GM12878 (cell line): Measurements from ENCODE around the gene ZSWIM9. TPM values are rescaled to one million over a fixed set of nuclear protein-coding genes. Genes with fewer than 3 reads are reported as not detected.

Experiments
- ATAC-seq: fragments of 200-7000 bp; cut with Tn5 transposase; 3 replicates; pipeline ENCODE4 v1.9.1; 2020; ENCODE audit warnings: mild to moderate bottlenecking, moderate library complexity
- BruUV-seq: library from RNA; stranded (reverse); fragments of 400-500 nt; replicated peaks from 2 replicates; lab custom pipeline; 2021; lab: Mats Ljungman, UMichigan
- CTCF ChIA-PET: fragments of 300-600 bp; sonication (Branson Sonifier 250); formaldehyde crosslinking; extraction: SDS; loops from one replicate; lab custom pipeline; 2021; ENCODE audit warnings: inconsistent platforms; lab: Yijun Ruan, JAX
- POLR2A ChIA-PET: fragments of 350-600 bp; formaldehyde crosslinking; extraction: SDS; loops from one replicate; lab custom pipeline; 2021; ENCODE audit warnings: inconsistent platforms; lab: Charles Lee
- RAD21 ChIA-PET: fragments of 300-600 bp; sonication (Branson Sonifier 250); formaldehyde crosslinking; loops from one replicate; lab custom pipeline; 2023; ENCODE audit warnings: antibody characterized with exemption; ENCODE audit not compliant: unreplicated experiment; lab: Charles Lee
- SMC1A ChIA-PET: fragments of 300-600 bp; sonication (Branson Sonifier 250); formaldehyde crosslinking; loops from one replicate; lab custom pipeline; 2023; ENCODE audit not compliant: unreplicated experiment, uncharacterized antibody; lab: Charles Lee
- DNase-seq: peaks from one replicate; pipeline ENCODE4 v3.0.0-alpha.2; 2011; ENCODE audit warnings: low read depth, low spot score
- FAIRE-seq: peaks from 3 replicates; lab custom pipeline; 2011; peaks lifted over from hg19 to GRCh38; lab: Jason Lieb, UNC
- H2AFZ ChIP-seq: 2 replicates; pipeline ENCODE4 v1.6.0; 2011; ENCODE audit warnings: low read depth, low read length, control low read depth; ENCODE audit not compliant: control insufficient read depth
- H3K27ac ChIP-seq: 2 replicates; pipeline ENCODE4 v1.5.1; 2011; ENCODE audit warnings: control low read depth; ENCODE audit not compliant: control insufficient read depth, insufficient read depth
- H3K27me3 ChIP-seq, 2 experiments: replicated peaks in 1 of 2; 2 replicates each; pipeline versions ENCODE4 v1.6.0 to v1.6.1; 2011; ENCODE audit warnings: low read length in 1 of 2; ENCODE audit not compliant: control insufficient read depth in 2 of 2, insufficient read depth in 2 of 2
- H3K36me3 ChIP-seq, 2 experiments: 2 replicates each; pipeline ENCODE4 v1.5.1; 2011; ENCODE audit warnings: low read length in 1 of 2; ENCODE audit not compliant: control insufficient read depth in 2 of 2, insufficient read depth in 2 of 2
- H3K4me1 ChIP-seq: 2 replicates; pipeline ENCODE4 v1.6.1; 2011; ENCODE audit warnings: mild to moderate bottlenecking, low read length, moderate library complexity, mixed read lengths; ENCODE audit not compliant: control insufficient read depth, insufficient read depth
- H3K4me2 ChIP-seq: 2 replicates; pipeline ENCODE4 v1.6.0; 2011; ENCODE audit warnings: control low read depth; ENCODE audit not compliant: control insufficient read depth, insufficient read depth
- H3K4me3 ChIP-seq: fragments of 200-600 bp; sonication (generic); 2 replicates; pipeline ENCODE4 v1.5.1; 2016
- H3K79me2 ChIP-seq: 2 replicates; pipeline ENCODE4 v1.6.0; 2011; ENCODE audit warnings: low read length; ENCODE audit not compliant: control insufficient read depth, insufficient read depth
- H3K9ac ChIP-seq: 2 replicates; pipeline ENCODE4 v1.8.0; 2011; ENCODE audit warnings: low read length, control low read depth, mixed read lengths; ENCODE audit not compliant: control insufficient read depth, insufficient read depth
- H3K9me3 ChIP-seq: replicated peaks from 3 replicates; pipeline ENCODE4 v1.5.1; 2011; ENCODE audit warnings: mild to moderate bottlenecking, low read length; ENCODE audit not compliant: control insufficient read depth, insufficient read depth
- H4K20me1 ChIP-seq: 2 replicates; pipeline ENCODE4 v1.6.0; 2011; ENCODE audit not compliant: control insufficient read depth, insufficient read depth
- ATF7 ChIP-seq: fragments of 450-650 bp; IDR thresholded peaks from 2 replicates; pipeline ENCODE4 v1.6.1; 2016; ENCODE audit warnings: low read depth, mild to moderate bottlenecking
- DPF2 ChIP-seq: fragments of 450-650 bp; IDR thresholded peaks from 2 replicates; pipeline ENCODE4 v1.6.1; 2017; ENCODE audit warnings: mild to moderate bottlenecking
- FOXK2 ChIP-seq: fragments of 450-650 bp; IDR thresholded peaks from 2 replicates; pipeline ENCODE4 v1.6.1; 2017; ENCODE audit warnings: mild to moderate bottlenecking, moderate library complexity
- GATAD2B ChIP-seq: fragments of 450-650 bp; conservative IDR thresholded peaks from 2 replicates; pipeline ENCODE4 v1.6.1; 2017; ENCODE audit warnings: low read depth, mild to moderate bottlenecking, moderate library complexity
- HCFC1 ChIP-seq: fragments of 150-350 bp; IDR thresholded peaks from 2 replicates; pipeline ENCODE4 v1.6.1; 2014; ENCODE audit warnings: low read length
- IRF4 ChIP-seq: IDR thresholded peaks from 2 replicates; pipeline ENCODE4 v1.6.1; 2011; ENCODE audit warnings: low read depth, low read length
- KAT2A ChIP-seq: conservative IDR thresholded peaks from 2 replicates; pipeline ENCODE4 v1.6.1; 2011; ENCODE audit warnings: low read depth, low read length; ENCODE audit not compliant: control insufficient read depth
- SIN3A ChIP-seq: IDR thresholded peaks from 2 replicates; pipeline ENCODE4 v1.6.1; 2012; ENCODE audit warnings: low read depth, low read length, improper control_type of control experiment
- SP1 ChIP-seq: IDR thresholded peaks from one replicate; pipeline ENCODE4 v1.6.1; 2011; ENCODE audit warnings: low read depth, low read length
- TCF12 ChIP-seq: IDR thresholded peaks from 2 replicates; pipeline ENCODE4 v1.6.1; 2011; ENCODE audit warnings: low read depth, mild to moderate bottlenecking, low read length
- ZNF217 ChIP-seq: fragments of 450-650 bp; IDR thresholded peaks from 2 replicates; pipeline ENCODE4 v1.6.1; 2017; ENCODE audit warnings: antibody characterized with exemption, mild to moderate bottlenecking
- ZNF622 ChIP-seq: fragments of 450-650 bp; IDR thresholded peaks from 2 replicates; pipeline ENCODE4 v1.6.1; 2017; ENCODE audit warnings: mild to moderate bottlenecking, inconsistent platforms
- WGBS: methylation state at CpG from one replicate; pipeline ENCODE4 v1.1.6; 2016; ENCODE audit warnings: low lambda C conversion rate; ENCODE audit not compliant: insufficient replicate concordance, insufficient coverage; ENCODE audit errors: missing lambda C conversion rate; 5-methylcytosine and 5-hydroxymethylcytosine counted together
- in situ Hi-C: fragments of 300-500 bp; cut with MboI; formaldehyde crosslinking; loops from 9 replicates; pipeline ENCODE4 v1.14.3; 2018; ENCODE audit warnings: mixed read lengths
- intact Hi-C: fragments of 100-400 bp; cut with micrococcal nuclease; formaldehyde crosslinking; loops from one replicate; pipeline ENCODE4 v1.14.2; 2022; ENCODE audit not compliant: unreplicated experiment
- polyA plus RNA-seq, 11 experiments: library from polyadenylated mRNA; depleted of rRNA in 4 of 11; unstranded in 6 of 11; stranded (reverse) in 5 of 11; fragments of >200 nt; fragmentation: Nextera tagmentation in 4 of 11; fragmentation: Illumina TruSeq in 1 of 11; extraction: Ambion mirVana in 4 of 11; extraction: Trizol in 1 of 11; gene quantifications; 1 replicate in 1 of 11; 2 replicates in 10 of 11; pipeline versions ENCODE4 v1.2.1 to v1.2.3, GENCODE V29; 2011 to 2016; ENCODE audit warnings: inconsistent platforms in 2 of 11, missing spikeins in 2 of 11, low read depth in 1 of 11
- total RNA-seq, 4 experiments: library from RNA; depleted of rRNA in 3 of 4; stranded (reverse); fragments of >200 nt in 3 of 4; fragmentation: Illumina TruSeq in 1 of 4; extraction: Trizol in 1 of 4; gene quantifications; 2 replicates each; pipeline versions ENCODE4 v1.2.1 to v1.2.3, GENCODE V29; 2013 to 2021
- TF ChIP-seq, protein P1 (sequence below): fragments of 150-350 bp; IDR thresholded peaks from 2 replicates; pipeline ENCODE4 v1.6.1; 2014; ENCODE audit warnings: mild to moderate bottlenecking, low read depth, low read length
- TF ChIP-seq, protein P2 (sequence below): fragments of 450-650 bp; IDR thresholded peaks from 2 replicates; pipeline ENCODE4 v1.6.1; 2017; ENCODE audit warnings: mild to moderate bottlenecking, moderate library complexity
- TF ChIP-seq, protein P3 (sequence below): IDR thresholded peaks from 2 replicates; pipeline ENCODE4 v1.6.1; 2012; ENCODE audit warnings: low read length, inconsistent platforms

The ZSWIM9 gene
- total and polyA plus RNA-seq, 10 of the 15 experiments (the other 5 are each of a cell fraction or from before 2014, with no cell fraction given): 0.29 to 6.2 (median 1.4) TPM; not detected in 1

DNA sequence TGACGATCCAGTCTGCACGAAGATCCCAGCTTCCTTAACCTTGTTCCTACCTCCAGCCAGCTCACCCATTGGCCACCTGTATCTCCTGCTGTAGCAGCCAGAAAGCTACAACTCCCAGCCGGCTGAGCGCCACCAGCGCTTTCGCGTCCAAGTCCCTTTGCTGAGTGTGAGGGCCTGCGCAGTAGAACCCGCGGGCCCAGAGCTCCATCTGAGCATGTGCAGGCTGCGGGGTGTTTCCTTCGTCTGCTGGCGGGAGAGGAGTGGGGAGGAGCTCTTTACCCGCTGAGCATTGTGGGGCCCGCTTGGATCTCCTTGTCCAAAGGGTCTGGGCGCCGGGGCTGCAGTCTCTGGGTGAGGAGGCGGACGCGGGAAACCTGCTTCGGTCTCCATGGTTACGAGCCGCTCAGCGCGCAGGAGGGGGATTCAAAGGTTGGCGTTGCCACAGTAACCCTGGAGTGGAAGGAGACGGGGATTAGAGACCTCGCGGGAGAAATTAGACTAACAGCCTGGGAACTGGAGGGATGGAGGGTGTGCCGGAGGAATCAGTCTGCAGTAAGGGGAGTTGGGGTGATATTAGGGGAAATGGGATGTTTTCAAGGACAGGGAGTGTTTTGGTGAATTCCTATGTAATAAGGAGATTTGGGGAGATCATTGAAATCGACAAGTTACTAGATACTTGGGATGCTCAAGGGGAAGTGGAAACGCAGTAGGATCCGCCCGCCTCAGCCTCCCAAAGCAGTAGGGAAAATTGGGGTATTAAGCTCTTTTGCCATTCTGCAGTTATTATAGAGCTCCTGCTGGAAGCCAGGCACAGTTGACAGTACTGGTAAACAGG lies 33.5 kb downstream of the ZSWIM9 start:
- BruUV-seq: no TSS peak
- H3K79me2 ChIP-seq: peaks cover 17% of the 10 kb centered on the region
- RAD21 ChIA-PET: interaction anchor here (0.5 to 3.8 kb wide), 15 partner anchors 18 to 380 kb away, joined by 3 to 30 read pairs (median 6); partner anchors contain the start of genes CARD8 and PLA2G4C
- H4K20me1 ChIP-seq: no peaks in the 10 kb centered on the region
- H3K36me3 ChIP-seq: 0 out of 4 replicates have a peak, but pooled peaks cover 0 to 4% of the 10 kb centered on the region in 2 experiments
- no peaks in the 10 kb centered on the region for H3K27me3 ChIP-seq
- H2AFZ ChIP-seq: peak overlapping the region; percentile 93
- peak overlapping the region; percentile 71 for H3K27ac ChIP-seq
- intact Hi-C loops: loop anchor here (5.0 kb wide), 2 partner anchors 43 to 58 kb away; no protein-coding TSS in a partner anchor
- in situ Hi-C loops: no loop called here
- H3K9me3 ChIP-seq: no peaks in the 10 kb centered on the region
- H3K9ac ChIP-seq: peak overlapping the region; percentile 72
- peak; percentile 91 for DNase-seq
- H3K4me1 ChIP-seq: peaks cover 3% of the 10 kb centered on the region; the same call in 1 of the 2 replicates
- peak; percentile 97 for FAIRE-seq
- ATAC-seq: peak; percentile 100
- SMC1A ChIA-PET: interaction anchor here (0.6 to 5.5 kb wide), 26 partner anchors 10 to 1364 kb away, joined by 3 to 67 read pairs (median 5); partner anchors contain the start of genes CARD8 and PLA2G4C
- WGBS: 1% methylated on average over 34 of the region's 34 CpGs
- CTCF ChIA-PET: interaction anchor here (0.6 to 3.5 kb wide), 24 partner anchors 10 to 789 kb away, joined by 3 to 48 read pairs (median 5); partner anchors contain the start of genes CARD8, GYS1, KDELR1 and PLA2G4C
- peak overlapping the region; percentile 81 for H3K4me2 ChIP-seq
- peak overlapping the region; percentile 87 for H3K4me3 ChIP-seq
- POLR2A ChIA-PET: interaction anchor here (0.6 to 2.7 kb wide), 20 partner anchors 8 to 1376 kb away, joined by 3 to 17 read pairs (median 4); partner anchors contain the start of genes CARD8, NOSIP, PLA2G4C and SYNGR4
- peak; percentile 90; the same call in 1 of the 2 replicates for TF ChIP-seq SIN3A
- TF ChIP-seq IRF4: 0 out of 2 replicates have a peak, but pooled peaks have one; percentile 40
- TF ChIP-seq FOXK2: no peak
- peak; percentile 36; the same call in 1 of the 2 replicates for TF ChIP-seq DPF2
- TF ChIP-seq HCFC1: peak; percentile 35; the same call in 1 of the 2 replicates
- peak; percentile 46 for TF ChIP-seq SP1
- TF ChIP-seq ATF7: no peak
- TF ChIP-seq, protein P1, sequence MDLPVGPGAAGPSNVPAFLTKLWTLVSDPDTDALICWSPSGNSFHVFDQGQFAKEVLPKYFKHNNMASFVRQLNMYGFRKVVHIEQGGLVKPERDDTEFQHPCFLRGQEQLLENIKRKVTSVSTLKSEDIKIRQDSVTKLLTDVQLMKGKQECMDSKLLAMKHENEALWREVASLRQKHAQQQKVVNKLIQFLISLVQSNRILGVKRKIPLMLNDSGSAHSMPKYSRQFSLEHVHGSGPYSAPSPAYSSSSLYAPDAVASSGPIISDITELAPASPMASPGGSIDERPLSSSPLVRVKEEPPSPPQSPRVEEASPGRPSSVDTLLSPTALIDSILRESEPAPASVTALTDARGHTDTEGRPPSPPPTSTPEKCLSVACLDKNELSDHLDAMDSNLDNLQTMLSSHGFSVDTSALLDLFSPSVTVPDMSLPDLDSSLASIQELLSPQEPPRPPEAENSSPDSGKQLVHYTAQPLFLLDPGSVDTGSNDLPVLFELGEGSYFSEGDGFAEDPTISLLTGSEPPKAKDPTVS: no peak
- TF ChIP-seq ZNF217: no peak
- TF ChIP-seq, protein P2, sequence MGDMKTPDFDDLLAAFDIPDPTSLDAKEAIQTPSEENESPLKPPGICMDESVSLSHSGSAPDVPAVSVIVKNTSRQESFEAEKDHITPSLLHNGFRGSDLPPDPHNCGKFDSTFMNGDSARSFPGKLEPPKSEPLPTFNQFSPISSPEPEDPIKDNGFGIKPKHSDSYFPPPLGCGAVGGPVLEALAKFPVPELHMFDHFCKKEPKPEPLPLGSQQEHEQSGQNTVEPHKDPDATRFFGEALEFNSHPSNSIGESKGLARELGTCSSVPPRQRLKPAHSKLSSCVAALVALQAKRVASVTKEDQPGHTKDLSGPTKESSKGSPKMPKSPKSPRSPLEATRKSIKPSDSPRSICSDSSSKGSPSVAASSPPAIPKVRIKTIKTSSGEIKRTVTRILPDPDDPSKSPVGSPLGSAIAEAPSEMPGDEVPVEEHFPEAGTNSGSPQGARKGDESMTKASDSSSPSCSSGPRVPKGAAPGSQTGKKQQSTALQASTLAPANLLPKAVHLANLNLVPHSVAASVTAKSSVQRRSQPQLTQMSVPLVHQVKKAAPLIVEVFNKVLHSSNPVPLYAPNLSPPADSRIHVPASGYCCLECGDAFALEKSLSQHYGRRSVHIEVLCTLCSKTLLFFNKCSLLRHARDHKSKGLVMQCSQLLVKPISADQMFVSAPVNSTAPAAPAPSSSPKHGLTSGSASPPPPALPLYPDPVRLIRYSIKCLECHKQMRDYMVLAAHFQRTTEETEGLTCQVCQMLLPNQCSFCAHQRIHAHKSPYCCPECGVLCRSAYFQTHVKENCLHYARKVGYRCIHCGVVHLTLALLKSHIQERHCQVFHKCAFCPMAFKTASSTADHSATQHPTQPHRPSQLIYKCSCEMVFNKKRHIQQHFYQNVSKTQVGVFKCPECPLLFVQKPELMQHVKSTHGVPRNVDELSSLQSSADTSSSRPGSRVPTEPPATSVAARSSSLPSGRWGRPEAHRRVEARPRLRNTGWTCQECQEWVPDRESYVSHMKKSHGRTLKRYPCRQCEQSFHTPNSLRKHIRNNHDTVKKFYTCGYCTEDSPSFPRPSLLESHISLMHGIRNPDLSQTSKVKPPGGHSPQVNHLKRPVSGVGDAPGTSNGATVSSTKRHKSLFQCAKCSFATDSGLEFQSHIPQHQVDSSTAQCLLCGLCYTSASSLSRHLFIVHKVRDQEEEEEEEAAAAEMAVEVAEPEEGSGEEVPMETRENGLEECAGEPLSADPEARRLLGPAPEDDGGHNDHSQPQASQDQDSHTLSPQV: no peak
- TF ChIP-seq KAT2A: no peak
- TF ChIP-seq, protein P3, sequence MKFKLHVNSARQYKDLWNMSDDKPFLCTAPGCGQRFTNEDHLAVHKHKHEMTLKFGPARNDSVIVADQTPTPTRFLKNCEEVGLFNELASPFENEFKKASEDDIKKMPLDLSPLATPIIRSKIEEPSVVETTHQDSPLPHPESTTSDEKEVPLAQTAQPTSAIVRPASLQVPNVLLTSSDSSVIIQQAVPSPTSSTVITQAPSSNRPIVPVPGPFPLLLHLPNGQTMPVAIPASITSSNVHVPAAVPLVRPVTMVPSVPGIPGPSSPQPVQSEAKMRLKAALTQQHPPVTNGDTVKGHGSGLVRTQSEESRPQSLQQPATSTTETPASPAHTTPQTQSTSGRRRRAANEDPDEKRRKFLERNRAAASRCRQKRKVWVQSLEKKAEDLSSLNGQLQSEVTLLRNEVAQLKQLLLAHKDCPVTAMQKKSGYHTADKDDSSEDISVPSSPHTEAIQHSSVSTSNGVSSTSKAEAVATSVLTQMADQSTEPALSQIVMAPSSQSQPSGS: no peak
- no peak for TF ChIP-seq ZNF622
- TF ChIP-seq TCF12: 0 out of 2 replicates have a peak, but pooled peaks have one; percentile 25
- no peak for TF ChIP-seq GATAD2B
